ENCODE results near the gene CDH4.

DNA sequence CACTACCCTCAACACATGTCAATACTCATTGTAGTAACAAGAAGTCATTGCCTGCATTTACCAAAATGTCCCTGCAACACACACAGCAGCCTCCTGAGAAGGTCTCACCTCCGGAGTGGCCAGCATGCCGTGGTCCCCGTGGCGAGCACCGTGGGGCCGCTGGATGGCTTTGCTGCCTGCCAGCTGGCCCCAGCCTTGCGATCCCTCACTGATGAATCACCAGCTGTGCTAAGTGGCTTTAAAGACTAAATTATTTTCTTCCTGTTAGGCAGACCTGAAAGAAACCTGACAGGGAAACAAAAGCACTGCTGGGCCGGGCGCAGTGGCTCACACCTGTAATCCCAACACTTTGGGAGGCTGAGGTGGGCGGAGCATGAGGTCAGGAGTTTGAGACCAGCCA is 306.7 kb downstream of the CDH4 start:
- TF ChIP-seq CTCF (IDR thresholded peaks at IDR 0.05; ENCODE audit: extremely low read depth in 1 of 2, insufficient read depth in 1 of 2, low read depth in 1 of 2, low read length in 2 of 2) (no peak), MAX (IDR thresholded peaks at IDR 0.05; ENCODE audit: insufficient read depth, insufficient read length) (no peak), EZH2 (IDR thresholded peaks at IDR 0.05; ENCODE audit: borderline replicate concordance, low read depth, low read length, severe bottlenecking) (no peak), POLR2AphosphoS5 (IDR thresholded peaks at IDR 0.05; ENCODE audit: insufficient read depth, low read depth, low read length) (no peak), POLR2A (IDR thresholded peaks at IDR 0.05; ENCODE audit: low read depth, low read length) (no peak), JUN (IDR thresholded peaks at IDR 0.05; ENCODE audit: borderline replicate concordance, insufficient read depth, insufficient read length, low read depth) (no peak), MYC (IDR thresholded peaks at IDR 0.05; ENCODE audit: low read depth, low read length) (no peak), FOS (IDR thresholded peaks at IDR 0.05; ENCODE audit: borderline replicate concordance, insufficient read depth, low read length) (no peak), GATA2 (IDR thresholded peaks at IDR 0.05; ENCODE audit: insufficient read depth, insufficient read length, low read depth, low read length) (no peak)

Data from endothelial cell of umbilical vein (primary cell).